ENCODE data around the gene STYX.

STYX gene

DNA sequence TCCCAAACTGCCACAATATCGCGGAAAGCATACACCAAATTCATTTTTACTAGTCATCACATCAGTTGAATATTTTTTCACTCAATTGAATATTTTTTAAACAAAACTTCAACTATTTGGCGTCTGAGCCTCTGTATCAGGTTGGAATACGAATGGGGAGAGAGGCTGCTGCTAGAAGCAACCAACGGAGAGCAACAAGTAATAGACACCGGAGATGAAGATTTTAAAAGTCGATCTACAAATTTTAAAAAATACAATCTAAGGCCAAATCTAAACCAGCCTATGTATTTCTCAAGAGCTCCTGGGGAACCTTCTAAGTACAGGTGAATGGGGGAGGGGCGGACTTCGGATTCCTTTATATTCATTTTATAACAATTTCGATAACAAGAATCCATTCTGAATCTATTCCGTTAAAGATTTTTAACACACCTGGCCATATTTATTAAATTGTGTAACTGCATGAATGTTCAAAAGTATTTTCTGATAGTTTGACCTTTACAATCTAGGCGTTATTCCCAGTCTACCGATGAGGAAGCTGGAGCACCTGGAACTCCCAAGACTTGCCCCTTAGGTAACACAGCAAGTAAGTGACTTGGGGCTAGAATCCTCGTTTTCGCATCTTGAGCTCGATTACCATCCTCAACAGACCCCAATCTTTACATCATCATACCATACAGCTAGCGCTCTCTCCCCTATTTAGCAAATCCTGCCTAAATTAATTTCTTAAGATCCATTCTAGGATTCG is 60.2 kb downstream of the STYX start:
- Histone ChIP-seq H3F3A (ENCODE audit: low read depth) (no peaks in the 10 kb centered on the region), H3K79me2 (ENCODE audit: insufficient read depth, low read length) (peaks cover 42% of the 10 kb centered on the region), H3K4me3 (ENCODE audit: low read length, poor library complexity, severe bottlenecking) (peak overlapping the region; percentile 96), H3K36me3 (ENCODE audit: insufficient read depth, low read length) (no peaks in the 10 kb centered on the region), H4K20me1 (ENCODE audit: insufficient read depth, low read length, poor library complexity, severe bottlenecking) (no peaks in the 10 kb centered on the region), H3K4me2 (ENCODE audit: low read depth, low read length, poor library complexity, severe bottlenecking) (peak overlapping the region; percentile 80), H3K9me3 (ENCODE audit: insufficient read depth, low read depth, low read length) (no peaks in the 10 kb centered on the region), H3K4me1 (ENCODE audit: insufficient read depth, low read length, poor library complexity, severe bottlenecking) (peaks cover 33% of the 10 kb centered on the region), H3K9me2 (replicated peaks; ENCODE audit: low read depth, low read length) (no peaks in the 10 kb centered on the region), H2AFZ (ENCODE audit: low read length) (peak overlapping the region; percentile 98; the same call in 1 of the 2 replicates), H3K27me3 (ENCODE audit: insufficient read depth, low read length, poor library complexity, severe bottlenecking) (no peaks in the 10 kb centered on the region), H3K9ac (ENCODE audit: low read depth, low read length, poor library complexity, severe bottlenecking) (peak overlapping the region; percentile 81)
- TF ChIP-seq EZH2phosphoT487 (IDR thresholded peaks at IDR 0.05; ENCODE audit: borderline replicate concordance), result no peak
- TF ChIP-seq, protein P1, sequence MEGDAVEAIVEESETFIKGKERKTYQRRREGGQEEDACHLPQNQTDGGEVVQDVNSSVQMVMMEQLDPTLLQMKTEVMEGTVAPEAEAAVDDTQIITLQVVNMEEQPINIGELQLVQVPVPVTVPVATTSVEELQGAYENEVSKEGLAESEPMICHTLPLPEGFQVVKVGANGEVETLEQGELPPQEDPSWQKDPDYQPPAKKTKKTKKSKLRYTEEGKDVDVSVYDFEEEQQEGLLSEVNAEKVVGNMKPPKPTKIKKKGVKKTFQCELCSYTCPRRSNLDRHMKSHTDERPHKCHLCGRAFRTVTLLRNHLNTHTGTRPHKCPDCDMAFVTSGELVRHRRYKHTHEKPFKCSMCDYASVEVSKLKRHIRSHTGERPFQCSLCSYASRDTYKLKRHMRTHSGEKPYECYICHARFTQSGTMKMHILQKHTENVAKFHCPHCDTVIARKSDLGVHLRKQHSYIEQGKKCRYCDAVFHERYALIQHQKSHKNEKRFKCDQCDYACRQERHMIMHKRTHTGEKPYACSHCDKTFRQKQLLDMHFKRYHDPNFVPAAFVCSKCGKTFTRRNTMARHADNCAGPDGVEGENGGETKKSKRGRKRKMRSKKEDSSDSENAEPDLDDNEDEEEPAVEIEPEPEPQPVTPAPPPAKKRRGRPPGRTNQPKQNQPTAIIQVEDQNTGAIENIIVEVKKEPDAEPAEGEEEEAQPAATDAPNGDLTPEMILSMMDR (conservative IDR thresholded peaks at IDR 0.05; ENCODE audit: low read length), result no peak

DNA sequence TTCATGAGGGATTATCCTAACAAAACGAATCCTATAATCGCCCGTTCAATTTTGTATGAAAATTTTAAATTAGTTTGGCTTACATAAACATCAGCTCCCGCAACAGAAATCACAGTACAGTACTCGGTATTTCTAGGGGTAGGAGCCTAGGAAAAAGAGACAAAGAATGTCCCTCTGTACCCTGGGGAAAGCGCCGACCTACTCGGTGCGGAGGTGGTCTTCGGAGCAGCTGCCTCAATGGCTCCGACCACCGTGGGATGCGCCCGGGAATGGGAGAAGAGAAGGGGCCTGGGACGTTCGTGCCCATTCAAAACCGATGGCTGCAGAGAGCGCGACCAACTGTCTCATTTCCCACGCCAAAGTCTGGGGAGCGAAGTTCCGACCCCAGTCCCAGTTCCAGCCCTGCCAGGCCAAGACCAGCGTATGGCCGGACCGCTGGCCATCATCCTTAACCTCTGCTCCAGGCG is 60.8 kb downstream of the STYX start:
- H3K4me1 ChIP-seq (ENCODE audit: insufficient read depth, low read length, poor library complexity, severe bottlenecking), result peaks cover 33% of the 10 kb centered on the region
- H3K4me2 ChIP-seq (ENCODE audit: low read depth, low read length, poor library complexity, severe bottlenecking), result peak overlapping the region; percentile 80
- H3K9me2 ChIP-seq (replicated peaks; ENCODE audit: low read depth, low read length), result no peaks in the 10 kb centered on the region
- H3K9me3 ChIP-seq (ENCODE audit: insufficient read depth, low read depth, low read length), result no peaks in the 10 kb centered on the region
- H3K4me3 ChIP-seq (ENCODE audit: low read length, poor library complexity, severe bottlenecking), result peak overlapping the region; percentile 96
- TF ChIP-seq EZH2phosphoT487 (IDR thresholded peaks at IDR 0.05; ENCODE audit: borderline replicate concordance), result no peak
- TF ChIP-seq, protein P1 (conservative IDR thresholded peaks at IDR 0.05; ENCODE audit: low read length), result no peak
- no peaks in the 10 kb centered on the region for H3K36me3 ChIP-seq (ENCODE audit: insufficient read depth, low read length)
- H3F3A ChIP-seq (ENCODE audit: low read depth), result no peaks in the 10 kb centered on the region
- no peaks in the 10 kb centered on the region for H4K20me1 ChIP-seq (ENCODE audit: insufficient read depth, low read length, poor library complexity, severe bottlenecking)
- peaks cover 42% of the 10 kb centered on the region for H3K79me2 ChIP-seq (ENCODE audit: insufficient read depth, low read length)
- peak overlapping the region; percentile 81 for H3K9ac ChIP-seq (ENCODE audit: low read depth, low read length, poor library complexity, severe bottlenecking)
- H3K27me3 ChIP-seq (ENCODE audit: insufficient read depth, low read length, poor library complexity, severe bottlenecking), result no peaks in the 10 kb centered on the region
- H2AFZ ChIP-seq (ENCODE audit: low read length), result peak overlapping the region; percentile 98

DNA sequence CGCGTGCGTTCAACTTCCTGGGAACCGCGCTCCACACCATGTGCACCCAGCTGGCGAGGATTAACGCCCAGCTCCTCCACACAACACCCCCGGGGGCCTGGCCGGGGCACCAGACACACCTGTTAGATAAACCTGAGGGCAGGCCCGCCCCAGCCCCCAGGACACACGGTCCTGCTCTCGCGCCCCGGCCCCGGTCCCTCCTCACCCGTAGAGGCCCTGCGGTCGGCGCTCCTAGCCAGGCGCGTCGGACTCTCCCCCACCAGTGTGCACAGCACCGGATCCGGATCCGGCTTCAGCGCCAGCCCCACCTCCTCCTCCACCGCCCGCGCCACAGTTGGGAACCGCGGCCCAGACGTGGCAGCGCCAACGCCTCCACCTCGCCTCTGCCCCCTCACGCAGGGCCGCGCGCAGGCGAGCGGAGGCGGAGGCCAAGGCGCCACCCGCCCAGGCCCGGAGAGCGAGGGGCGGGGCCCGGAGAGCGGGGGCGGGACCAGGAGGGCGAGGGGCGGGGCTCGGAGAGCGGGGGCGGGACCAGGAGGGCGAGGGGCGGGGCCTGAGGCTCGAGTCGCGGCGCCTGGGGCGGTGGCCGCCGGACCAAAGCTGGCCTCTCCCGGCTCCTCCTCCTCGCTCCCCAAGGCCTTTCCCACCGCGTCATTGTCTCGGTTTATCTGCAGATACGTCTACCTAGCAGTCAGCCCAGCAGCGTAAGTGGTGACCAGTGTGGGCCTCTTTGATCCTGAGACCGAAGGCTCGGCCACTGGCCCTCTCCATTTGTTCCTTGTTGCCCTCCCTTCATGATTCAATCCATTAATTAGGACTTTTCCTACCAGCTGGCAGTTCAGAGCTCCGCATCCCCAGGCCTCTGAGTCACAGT is 61.5 kb downstream of the STYX start, which contains the start of gene GNPNAT1:
TSS of gene GNPNAT1 (minus strand) at position 385 of the 874 bp plus-strand sequence. CDS start 6,957 bp downstream, outside the sequence.
- peak within 1 kb of the TSS; percentile 98 for H2AFZ ChIP-seq (ENCODE audit: low read length)
- no peaks in the 10 kb centered on the region for H3K27me3 ChIP-seq (ENCODE audit: insufficient read depth, low read length, poor library complexity, severe bottlenecking)
- peak within 1 kb of the TSS; percentile 80 for H3K4me2 ChIP-seq (ENCODE audit: low read depth, low read length, poor library complexity, severe bottlenecking)
- H3K79me2 ChIP-seq (ENCODE audit: insufficient read depth, low read length), result peaks cover 42% of the 10 kb centered on the region
- no peaks in the 10 kb centered on the region for H3K36me3 ChIP-seq (ENCODE audit: insufficient read depth, low read length)
- no peaks in the 10 kb centered on the region for H3F3A ChIP-seq (ENCODE audit: low read depth)
- peak within 1 kb of the TSS; percentile 96 for H3K4me3 ChIP-seq (ENCODE audit: low read length, poor library complexity, severe bottlenecking)
- H3K4me1 ChIP-seq (ENCODE audit: insufficient read depth, low read length, poor library complexity, severe bottlenecking), result peaks cover 33% of the 10 kb centered on the region
- no peaks in the 10 kb centered on the region for H3K9me2 ChIP-seq (replicated peaks; ENCODE audit: low read depth, low read length)
- H3K9me3 ChIP-seq (ENCODE audit: insufficient read depth, low read depth, low read length), result no peaks in the 10 kb centered on the region
- H3K9ac ChIP-seq (ENCODE audit: low read depth, low read length, poor library complexity, severe bottlenecking), result peak within 1 kb of the TSS; percentile 81
- no peaks in the 10 kb centered on the region for H4K20me1 ChIP-seq (ENCODE audit: insufficient read depth, low read length, poor library complexity, severe bottlenecking)
- TF ChIP-seq, protein P1 (conservative IDR thresholded peaks at IDR 0.05; ENCODE audit: low read length), result no peak
- no peak for TF ChIP-seq EZH2phosphoT487 (IDR thresholded peaks at IDR 0.05; ENCODE audit: borderline replicate concordance)
